Right renal pelvis (tissue), 4 donors: ENCODE data around the gene PDE10A. TPM values are rescaled to one million over a fixed set of nuclear protein-coding genes. Genes with fewer than 3 reads are reported as not detected.
A peak's percentile ranks its signal among the peaks of the same experiment; 100 is the strongest.
"Not testable (repeated sequence)": the region's sequence is repeated elsewhere in the genome, so short reads cannot be mapped to it uniquely, and the experiment has no call there.

Experiments used
- DNase-seq, 4 donors: peaks; one replicate each; pipeline ENCODE4 v3.0.0-alpha.2; 2013; ENCODE audit warnings: low read depth in 4 of 4, low spot score in 3 of 4, missing footprints in 1 of 4
- polyA plus RNA-seq, 4 donors: library from polyadenylated mRNA; unstranded; fragments of 120-200 nt; gene quantifications; one replicate each; pipeline ENCODE4 v1.2.1, GENCODE V29; 2013; ENCODE audit not compliant: insufficient read length in 4 of 4

The PDE10A gene
- polyA plus RNA-seq, 4 donors: 20.2 to 24.2 (median 20.5) TPM

GRCh38 chr6:165634101-165634880 lies 28.8 kb downstream of the PDE10A start:
- DNase-seq: no peak

- DNase-seq: no peak
Observed at GRCh38 chr6:165632194-165632593, 30.8 kb downstream of the PDE10A start.

- no peak for DNase-seq
Observed at GRCh38 chr6:165630544-165630953, 32.5 kb downstream of the PDE10A start.

- no peak for DNase-seq
Observed at GRCh38 chr6:165628955-165629354, 34.1 kb downstream of the PDE10A start.

GRCh38 chr6:165627366-165627765 lies 35.7 kb downstream of the PDE10A start:
- DNase-seq: no peak

GRCh38 chr6:165626711-165627110 lies 36.3 kb downstream of the PDE10A start:
- DNase-seq: no peak

GRCh38 chr6:165624871-165625639 lies 38.0 kb downstream of the PDE10A start:
- DNase-seq: no peak

GRCh38 chr6:165621940-165622339 lies 41.1 kb downstream of the PDE10A start:
- no peak for DNase-seq

- not testable (repeated sequence) for DNase-seq
Observed at GRCh38 chr6:165618891-165619290, 44.1 kb downstream of the PDE10A start.

- no peak for DNase-seq
Observed at GRCh38 chr6:165618241-165618640, 44.8 kb downstream of the PDE10A start.

- DNase-seq: no peak
Observed at GRCh38 chr6:165617528-165617927, 45.5 kb downstream of the PDE10A start.

- peak in 1 of 4 donors; percentile 44 for DNase-seq
Observed at GRCh38 chr6:165616116-165616515, 46.9 kb downstream of the PDE10A start.

- no peak for DNase-seq
Observed at GRCh38 chr6:165615636-165616035, 47.4 kb downstream of the PDE10A start.

- no peak for DNase-seq
Observed at GRCh38 chr6:165611294-165611693, 51.7 kb downstream of the PDE10A start.

- not testable (repeated sequence) for DNase-seq
Observed at GRCh38 chr6:165608577-165608976, 54.5 kb downstream of the PDE10A start.

GRCh38 chr6:165606740-165607008 lies 56.4 kb downstream of the PDE10A start:
- no peak for DNase-seq

- peak in 2 of 4 donors; percentile 43 to 50 for DNase-seq
Observed at GRCh38 chr6:165605901-165606739, 56.9 kb downstream of the PDE10A start.

- DNase-seq: no peak
Observed at GRCh38 chr6:165605182-165605875, 57.7 kb downstream of the PDE10A start.

GRCh38 chr6:165602291-165602690 lies 60.8 kb downstream of the PDE10A start:
- no peak for DNase-seq

GRCh38 chr6:165600606-165601005 lies 62.4 kb downstream of the PDE10A start:
- no peak for DNase-seq
